GM23338 (cell line): ENCODE results near the gene MYH10. TPM values are rescaled to one million over a fixed set of nuclear protein-coding genes. Genes with fewer than 3 reads are reported as not detected.

Experiments
- ATAC-seq: fragments of 200-7000 bp; cut with Tn5 transposase; 3 replicates; pipeline ENCODE4 v1.9.1; 2020
- DNase-seq: peaks from one replicate; pipeline ENCODE4 v3.0.0-alpha.2; 2015; ENCODE audit warnings: low spot score
- H2AFZ ChIP-seq: fragments of 200-600 bp; sonication (generic); 2 replicates; pipeline ENCODE4 v1.8.0; 2016; ENCODE audit warnings: antibody characterized with exemption, mild to moderate bottlenecking, moderate library complexity
- H3F3A ChIP-seq: fragments of 200-600 bp; sonication (generic); replicated peaks from 2 replicates; pipeline ENCODE4 v1.8.0; 2017; ENCODE audit warnings: antibody characterized with exemption, mixed run types, low read depth
- H3K27ac ChIP-seq: fragments of 200-600 bp; sonication (generic); 2 replicates; pipeline ENCODE4 v1.6.1; 2016; ENCODE audit warnings: low read depth
- H3K27me3 ChIP-seq: fragments of 200-600 bp; sonication (generic); 2 replicates; pipeline ENCODE4 v1.8.0; 2016; ENCODE audit warnings: mild to moderate bottlenecking, mixed run types, moderate library complexity; ENCODE audit not compliant: insufficient read depth
- H3K36me3 ChIP-seq: fragments of 200-600 bp; sonication (generic); 2 replicates; pipeline ENCODE4 v1.8.0; 2016; ENCODE audit warnings: mild to moderate bottlenecking; ENCODE audit not compliant: insufficient read depth
- H3K4me1 ChIP-seq: fragments of 200-600 bp; sonication (generic); 2 replicates; pipeline ENCODE4 v1.8.0; 2016; ENCODE audit warnings: mild to moderate bottlenecking, moderate library complexity; ENCODE audit not compliant: insufficient read depth
- H3K4me2 ChIP-seq: fragments of 200-600 bp; sonication (generic); 2 replicates; pipeline ENCODE4 v1.7.1; 2017; ENCODE audit warnings: mixed run types
- H3K4me3 ChIP-seq: fragments of 200-600 bp; sonication (generic); 2 replicates; pipeline ENCODE4 v1.6.1; 2016; ENCODE audit warnings: mixed run types
- H3K79me2 ChIP-seq: fragments of 200-600 bp; sonication (generic); replicated peaks from 2 replicates; pipeline ENCODE4 v1.8.0; 2017; ENCODE audit warnings: mild to moderate bottlenecking; ENCODE audit not compliant: insufficient read depth
- H3K9me2 ChIP-seq: fragments of 200-600 bp; sonication (generic); 2 replicates; pipeline ENCODE4 v1.8.0; 2017; ENCODE audit not compliant: insufficient read depth
- H4K20me1 ChIP-seq: fragments of 200-600 bp; sonication (generic); replicated peaks from 2 replicates; pipeline ENCODE4 v1.8.0; 2017; ENCODE audit warnings: mild to moderate bottlenecking; ENCODE audit not compliant: insufficient read depth
- H3K27ac Mint-ChIP-seq: 2 replicates; pipeline ENCODE4 v1.8.0; 2020; ENCODE audit warnings: inconsistent platforms, mild to moderate bottlenecking, moderate library complexity, mixed read lengths
- H3K27me3 Mint-ChIP-seq: 3 replicates; pipeline ENCODE4 v1.8.0; 2022; ENCODE audit warnings: low read depth, mild to moderate bottlenecking, moderate library complexity, mixed read lengths, inconsistent platforms; ENCODE audit not compliant: insufficient read depth, poor library complexity
- H3K36me3 Mint-ChIP-seq: 3 replicates; pipeline ENCODE4 v1.8.0; 2021; ENCODE audit warnings: low read depth, mild to moderate bottlenecking, inconsistent platforms, moderate library complexity, mixed read lengths
- H3K4me1 Mint-ChIP-seq: 3 replicates; pipeline ENCODE4 v1.8.0; 2020; ENCODE audit warnings: mild to moderate bottlenecking, inconsistent platforms, mixed read lengths
- H3K4me3 Mint-ChIP-seq: 3 replicates; pipeline ENCODE4 v1.8.0; 2021; ENCODE audit warnings: moderate library complexity, mild to moderate bottlenecking, inconsistent platforms, mixed read lengths
- H3K9me3 Mint-ChIP-seq: 3 replicates; pipeline ENCODE4 v1.8.0; 2020; ENCODE audit warnings: moderate library complexity, mild to moderate bottlenecking, inconsistent platforms, mixed read lengths
- CREB1 ChIP-seq: fragments of 250-450 bp; sonication (Bioruptor Pico); IDR thresholded peaks from 2 replicates; pipeline ENCODE4 v1.5.0; 2020; ENCODE audit warnings: low read depth, mild to moderate bottlenecking, moderate library complexity
- CTCF ChIP-seq, 2 experiments: fragments of 200-600 bp in 1 of 2; sonication (generic) in 1 of 2; conservative IDR thresholded peaks; 2 replicates each; pipeline versions ENCODE4 v1.5.1 to v1.6.1; 2016 to 2017; ENCODE audit warnings: antibody characterized with exemption in 2 of 2, low read depth in 2 of 2, mild to moderate bottlenecking in 2 of 2, moderate library complexity in 1 of 2
- ETS1 ChIP-seq: IDR thresholded peaks from 2 replicates; pipeline ENCODE4 v1.6.1; 2016; ENCODE audit warnings: antibody characterized with exemption
- EZH2phosphoT487 ChIP-seq: fragments of 200-600 bp; sonication (generic); IDR thresholded peaks from one replicate; pipeline ENCODE4 v1.8.1; 2018; ENCODE audit warnings: antibody characterized with exemption; ENCODE audit not compliant: unreplicated experiment
- JUNB ChIP-seq: IDR thresholded peaks from one replicate; pipeline ENCODE4 v1.6.1; 2016; ENCODE audit warnings: antibody characterized with exemption; ENCODE audit not compliant: unreplicated experiment
- NANOG ChIP-seq: IDR thresholded peaks from 2 replicates; pipeline ENCODE4 v1.6.1; 2016; ENCODE audit warnings: antibody characterized with exemption, borderline replicate concordance
- REST ChIP-seq: IDR thresholded peaks from one replicate; pipeline ENCODE4 v1.6.1; 2018; ENCODE audit warnings: antibody characterized with exemption; ENCODE audit not compliant: unreplicated experiment
- ZNF114 ChIP-seq: fragments of 250-450 bp; sonication (Bioruptor Pico); IDR thresholded peaks from 2 replicates; pipeline ENCODE4 v1.5.0; 2020; ENCODE audit warnings: mild to moderate bottlenecking, moderate library complexity
- ZNF331 ChIP-seq: fragments of 250-450 bp; sonication (Bioruptor Pico); IDR thresholded peaks from 2 replicates; pipeline ENCODE4 v1.5.0; 2020; ENCODE audit warnings: low read depth, mild to moderate bottlenecking, moderate library complexity
- ZNF462 ChIP-seq: fragments of 250-450 bp; sonication (Bioruptor Pico); IDR thresholded peaks from 2 replicates; pipeline ENCODE4 v1.5.0; 2020; ENCODE audit warnings: mild to moderate bottlenecking, moderate library complexity
- polyA plus RNA-seq: library from polyadenylated mRNA; unstranded; fragments of >200 nt; fragmentation: Nextera tagmentation; extraction: Ambion mirVana; gene quantifications from 2 replicates; pipeline ENCODE4 v1.2.1, GENCODE V29; 2016
- total RNA-seq: library from RNA; depleted of rRNA; stranded (reverse); fragments of >200 nt; shearing (Covaris generic); gene quantifications from 2 replicates; pipeline ENCODE4 v1.2.3, GENCODE V29; 2014

The MYH10 gene
- total and polyA plus RNA-seq, 2 experiments from 2014 or later: 89.5 to 230 TPM

- H3K4me1 Mint-ChIP-seq: no peaks in the 10 kb centered on the region
- ATAC-seq (no peak), DNase-seq (no peak)
- H2AFZ ChIP-seq: no peak overlapping the region
- 0 out of 2 replicates have a peak, but pooled peaks cover 6% of the 10 kb centered on the region for H3F3A ChIP-seq
- H3K79me2 ChIP-seq: no peaks in the 10 kb centered on the region; the same call in 1 of the 2 replicates
- H3K4me3 ChIP-seq: no peak overlapping the region
- TF ChIP-seq NANOG (no peak), REST (no peak), ZNF462 (no peak), ZNF331 (CRISPR knock-in tag) (no peak), CTCF (conservative IDR thresholded peaks at IDR 0.05; ENCODE audit: low read depth in 2 of 2) (no peak), CREB1 (no peak), ZNF114 (CRISPR knock-in tag) (no peak), JUNB (no peak), EZH2phosphoT487 (no peak), ETS1 (no peak)
- H3K4me1 ChIP-seq: no peaks in the 10 kb centered on the region
- H3K9me3 Mint-ChIP-seq: no peaks in the 10 kb centered on the region
- H4K20me1 ChIP-seq: peaks cover 5% of the 10 kb centered on the region
- no peaks in the 10 kb centered on the region for H3K9me2 ChIP-seq
- H3K36me3 ChIP-seq: peaks cover 90% of the 10 kb centered on the region
- H3K27me3 ChIP-seq: no peaks in the 10 kb centered on the region
- no peak overlapping the region for H3K27ac ChIP-seq
- H3K27ac Mint-ChIP-seq: peak overlapping the region; percentile 66
- H3K36me3 Mint-ChIP-seq: peaks cover 94% of the 10 kb centered on the region
- no peak overlapping the region for H3K4me2 ChIP-seq
- peaks cover 10% of the 10 kb centered on the region for H3K27me3 Mint-ChIP-seq
- no peak overlapping the region; the same call in 2 of the 3 replicates for H3K4me3 Mint-ChIP-seq
Measured at GRCh38 chr17:8490256-8491023, 140.1 kb downstream of the MYH10 start.
